Neural cell (in vitro differentiated cells): ENCODE data around the gene MTG1.
"Not testable (repeated sequence)": the region's sequence is repeated elsewhere in the genome, so short reads cannot be mapped to it uniquely, and the experiment has no call there.

Experiments used
- CTCF ChIP-seq: fragments of 450-650 bp; IDR thresholded peaks from 2 replicates; pipeline ENCODE4 v1.5.1; 2014; ENCODE audit warnings: antibody characterized with exemption, mild to moderate bottlenecking, moderate library complexity; ENCODE audit not compliant: poor library complexity, severe bottlenecking
- EP300 ChIP-seq: fragments of 450-650 bp; conservative IDR thresholded peaks from 2 replicates; pipeline ENCODE4 v1.6.1; 2014; ENCODE audit warnings: antibody characterized with exemption, mild to moderate bottlenecking, moderate library complexity; ENCODE audit not compliant: poor library complexity, severe bottlenecking
- EZH2 ChIP-seq: fragments of 200-600, 300-800 bp; shearing (Covaris generic), sonication (generic); IDR thresholded peaks from 2 replicates; pipeline ENCODE4 v1.6.1; 2014; ENCODE audit warnings: antibody characterized with exemption, low read length, borderline replicate concordance, mild to moderate bottlenecking; ENCODE audit not compliant: insufficient read depth, poor library complexity, severe bottlenecking
- POLR2AphosphoS5 ChIP-seq: IDR thresholded peaks from 2 replicates; pipeline ENCODE4 v1.6.1; 2012
- TF ChIP-seq, protein P1 (sequence below): IDR thresholded peaks from 2 replicates; pipeline ENCODE4 v1.6.1; 2012; ENCODE audit warnings: borderline replicate concordance

- TF ChIP-seq CTCF, POLR2AphosphoS5, EZH2, EP300: not testable (repeated sequence)
- TF ChIP-seq, protein P1, sequence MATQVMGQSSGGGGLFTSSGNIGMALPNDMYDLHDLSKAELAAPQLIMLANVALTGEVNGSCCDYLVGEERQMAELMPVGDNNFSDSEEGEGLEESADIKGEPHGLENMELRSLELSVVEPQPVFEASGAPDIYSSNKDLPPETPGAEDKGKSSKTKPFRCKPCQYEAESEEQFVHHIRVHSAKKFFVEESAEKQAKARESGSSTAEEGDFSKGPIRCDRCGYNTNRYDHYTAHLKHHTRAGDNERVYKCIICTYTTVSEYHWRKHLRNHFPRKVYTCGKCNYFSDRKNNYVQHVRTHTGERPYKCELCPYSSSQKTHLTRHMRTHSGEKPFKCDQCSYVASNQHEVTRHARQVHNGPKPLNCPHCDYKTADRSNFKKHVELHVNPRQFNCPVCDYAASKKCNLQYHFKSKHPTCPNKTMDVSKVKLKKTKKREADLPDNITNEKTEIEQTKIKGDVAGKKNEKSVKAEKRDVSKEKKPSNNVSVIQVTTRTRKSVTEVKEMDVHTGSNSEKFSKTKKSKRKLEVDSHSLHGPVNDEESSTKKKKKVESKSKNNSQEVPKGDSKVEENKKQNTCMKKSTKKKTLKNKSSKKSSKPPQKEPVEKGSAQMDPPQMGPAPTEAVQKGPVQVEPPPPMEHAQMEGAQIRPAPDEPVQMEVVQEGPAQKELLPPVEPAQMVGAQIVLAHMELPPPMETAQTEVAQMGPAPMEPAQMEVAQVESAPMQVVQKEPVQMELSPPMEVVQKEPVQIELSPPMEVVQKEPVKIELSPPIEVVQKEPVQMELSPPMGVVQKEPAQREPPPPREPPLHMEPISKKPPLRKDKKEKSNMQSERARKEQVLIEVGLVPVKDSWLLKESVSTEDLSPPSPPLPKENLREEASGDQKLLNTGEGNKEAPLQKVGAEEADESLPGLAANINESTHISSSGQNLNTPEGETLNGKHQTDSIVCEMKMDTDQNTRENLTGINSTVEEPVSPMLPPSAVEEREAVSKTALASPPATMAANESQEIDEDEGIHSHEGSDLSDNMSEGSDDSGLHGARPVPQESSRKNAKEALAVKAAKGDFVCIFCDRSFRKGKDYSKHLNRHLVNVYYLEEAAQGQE = not testable (repeated sequence)
Measured at GRCh38 chr10:133414401-133414800, 20.4 kb downstream of the MTG1 start.
